SK-N-SH treated with all-trans-retinoic acid at 6 μM for 48 hours (cell line): Measurements from ENCODE around the gene KIT.

ENCODE experiments used
- ATAC-seq: fragments of 200-7000 bp; cut with Tn5 transposase; 3 replicates; pipeline ENCODE4 v1.9.1; 2020; ENCODE audit warnings: mild to moderate bottlenecking, moderate library complexity
- ARNTL ChIP-seq: fragments of 450-650 bp; formaldehyde crosslinking; IDR thresholded peaks from 2 replicates; pipeline ENCODE4 v1.5.0; 2020; ENCODE audit warnings: low read depth, mild to moderate bottlenecking, moderate library complexity, borderline replicate concordance
- BACH2 ChIP-seq: fragments of 250-450 bp; sonication (Bioruptor Pico); IDR thresholded peaks from 2 replicates; pipeline ENCODE4 v1.9.0; 2021; ENCODE audit warnings: mild to moderate bottlenecking, borderline replicate concordance
- CREB5 ChIP-seq: fragments of 250-450 bp; sonication (Bioruptor Pico); IDR thresholded peaks from 2 replicates; pipeline ENCODE4 v1.5.1; 2020; ENCODE audit warnings: low read depth, mild to moderate bottlenecking, moderate library complexity
- CSDC2 ChIP-seq: fragments of 250-450 bp; sonication (Bioruptor Pico); IDR thresholded peaks from 2 replicates; pipeline ENCODE4 v1.5.0; 2020; ENCODE audit warnings: mild to moderate bottlenecking, moderate library complexity
- ESRRG ChIP-seq: fragments of 250-450 bp; sonication (Bioruptor Pico); IDR thresholded peaks from 2 replicates; pipeline ENCODE4 v1.6.1; 2021; ENCODE audit warnings: mild to moderate bottlenecking
- GLIS3 ChIP-seq: fragments of 250-450 bp; sonication (Bioruptor Pico); IDR thresholded peaks from 2 replicates; pipeline ENCODE4 v1.5.0; 2020; ENCODE audit warnings: mild to moderate bottlenecking, moderate library complexity
- ISL1 ChIP-seq: fragments of 250-450 bp; sonication (Bioruptor Pico); IDR thresholded peaks from 2 replicates; pipeline ENCODE4 v2.1.2; 2022; ENCODE audit warnings: mild to moderate bottlenecking, moderate library complexity
- OSR1 ChIP-seq: fragments of 250-450 bp; sonication (Bioruptor Pico); IDR thresholded peaks from 2 replicates; pipeline ENCODE4 v1.8.0; 2022; ENCODE audit warnings: moderate library complexity, mild to moderate bottlenecking, inconsistent platforms
- PATZ1 ChIP-seq: fragments of 250-450 bp; sonication (Bioruptor Pico); IDR thresholded peaks from 2 replicates; pipeline ENCODE4 v1.8.0; 2020; ENCODE audit warnings: mild to moderate bottlenecking, moderate library complexity, borderline replicate concordance
- POU6F1 ChIP-seq: fragments of 250-450 bp; sonication (Bioruptor Pico); IDR thresholded peaks from 2 replicates; pipeline ENCODE4 v1.8.0; 2021; ENCODE audit warnings: low read depth, mild to moderate bottlenecking, moderate library complexity, borderline replicate concordance
- PPARA ChIP-seq: fragments of 250-450 bp; sonication (Bioruptor Pico); IDR thresholded peaks from 2 replicates; pipeline ENCODE4 v1.5.0; 2020; ENCODE audit warnings: mild to moderate bottlenecking, borderline replicate concordance
- RARB ChIP-seq: fragments of 250-450 bp; sonication (Bioruptor Pico); IDR thresholded peaks from 2 replicates; pipeline ENCODE4 v1.8.0; 2021; ENCODE audit warnings: mild to moderate bottlenecking, moderate library complexity
- SNAI2 ChIP-seq: fragments of 250-450 bp; sonication (Bioruptor Pico); IDR thresholded peaks from 2 replicates; pipeline ENCODE4 v1.5.0; 2020; ENCODE audit warnings: mild to moderate bottlenecking, moderate library complexity
- TCF4 ChIP-seq: fragments of 250-450 bp; sonication (Bioruptor Pico); IDR thresholded peaks from 2 replicates; pipeline ENCODE4 v1.8.0; 2021; ENCODE audit warnings: mild to moderate bottlenecking, moderate library complexity, borderline replicate concordance
- TOX ChIP-seq: fragments of 250-450 bp; sonication (Bioruptor Pico); IDR thresholded peaks from 2 replicates; pipeline ENCODE4 v1.8.0; 2021; ENCODE audit warnings: mild to moderate bottlenecking, moderate library complexity, borderline replicate concordance
- ZC3H10 ChIP-seq: fragments of 250-450 bp; sonication (Bioruptor Pico); IDR thresholded peaks from 2 replicates; pipeline ENCODE4 v1.5.1; 2021; ENCODE audit warnings: mild to moderate bottlenecking, moderate library complexity
- ZFP3 ChIP-seq: fragments of 250-450 bp; sonication (Bioruptor Pico); IDR thresholded peaks from 2 replicates; pipeline ENCODE4 v1.5.0; 2020; ENCODE audit warnings: mild to moderate bottlenecking, moderate library complexity
- ZFP30 ChIP-seq: fragments of 450-650 bp; formaldehyde crosslinking; IDR thresholded peaks from 2 replicates; pipeline ENCODE4 v1.5.0; 2022; ENCODE audit warnings: mild to moderate bottlenecking, moderate library complexity
- ZNF565 ChIP-seq: fragments of 450-650 bp; formaldehyde crosslinking; conservative IDR thresholded peaks from 2 replicates; pipeline ENCODE4 v1.5.0; 2020; ENCODE audit warnings: low read depth, mild to moderate bottlenecking, moderate library complexity
- ZNF70 ChIP-seq: fragments of 450-650 bp; formaldehyde crosslinking; IDR thresholded peaks from 2 replicates; pipeline ENCODE4 v1.5.0; 2020; ENCODE audit warnings: mild to moderate bottlenecking, moderate library complexity
- ZNF8 ChIP-seq: fragments of 450-650 bp; formaldehyde crosslinking; IDR thresholded peaks from 2 replicates; pipeline ENCODE4 v1.5.0; 2020; ENCODE audit warnings: mild to moderate bottlenecking, moderate library complexity
- TF ChIP-seq, protein P1 (sequence below): fragments of 250-450 bp; sonication (Bioruptor Pico); IDR thresholded peaks from 2 replicates; pipeline ENCODE4 v1.5.1; 2021; ENCODE audit warnings: mild to moderate bottlenecking, moderate library complexity
- TF ChIP-seq, protein P2 (sequence below): fragments of 250-450 bp; sonication (Bioruptor Pico); IDR thresholded peaks from 2 replicates; pipeline ENCODE4 v1.5.0; 2020; ENCODE audit warnings: mild to moderate bottlenecking, moderate library complexity

Gene KIT

GRCh38 chr4:54651050-54651449 lies 6.7 kb upstream of the KIT start:
- no peak for ATAC-seq
- TF ChIP-seq RARB (CRISPR knock-in tag): no peak
- no peak for TF ChIP-seq ISL1
- TF ChIP-seq CSDC2 (CRISPR knock-in tag): no peak
- TF ChIP-seq PPARA (CRISPR knock-in tag): no peak
- TF ChIP-seq ZNF565: no peak
- TF ChIP-seq ESRRG (CRISPR knock-in tag): no peak
- no peak for TF ChIP-seq PATZ1
- TF ChIP-seq, protein P1, sequence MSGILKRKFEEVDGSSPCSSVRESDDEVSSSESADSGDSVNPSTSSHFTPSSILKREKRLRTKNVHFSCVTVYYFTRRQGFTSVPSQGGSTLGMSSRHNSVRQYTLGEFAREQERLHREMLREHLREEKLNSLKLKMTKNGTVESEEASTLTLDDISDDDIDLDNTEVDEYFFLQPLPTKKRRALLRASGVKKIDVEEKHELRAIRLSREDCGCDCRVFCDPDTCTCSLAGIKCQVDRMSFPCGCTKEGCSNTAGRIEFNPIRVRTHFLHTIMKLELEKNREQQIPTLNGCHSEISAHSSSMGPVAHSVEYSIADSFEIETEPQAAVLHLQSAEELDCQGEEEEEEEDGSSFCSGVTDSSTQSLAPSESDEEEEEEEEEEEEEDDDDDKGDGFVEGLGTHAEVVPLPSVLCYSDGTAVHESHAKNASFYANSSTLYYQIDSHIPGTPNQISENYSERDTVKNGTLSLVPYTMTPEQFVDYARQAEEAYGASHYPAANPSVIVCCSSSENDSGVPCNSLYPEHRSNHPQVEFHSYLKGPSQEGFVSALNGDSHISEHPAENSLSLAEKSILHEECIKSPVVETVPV (CRISPR knock-in tag): no peak
- no peak for TF ChIP-seq TOX (CRISPR knock-in tag)
- no peak for TF ChIP-seq ARNTL (CRISPR knock-in tag)
- no peak for TF ChIP-seq ZC3H10
- TF ChIP-seq ZFP30 (CRISPR knock-in tag): no peak
- TF ChIP-seq ZFP3 (CRISPR knock-in tag): no peak
- no peak for TF ChIP-seq ZNF70 (CRISPR knock-in tag)
- no peak for TF ChIP-seq TCF4

DNA sequence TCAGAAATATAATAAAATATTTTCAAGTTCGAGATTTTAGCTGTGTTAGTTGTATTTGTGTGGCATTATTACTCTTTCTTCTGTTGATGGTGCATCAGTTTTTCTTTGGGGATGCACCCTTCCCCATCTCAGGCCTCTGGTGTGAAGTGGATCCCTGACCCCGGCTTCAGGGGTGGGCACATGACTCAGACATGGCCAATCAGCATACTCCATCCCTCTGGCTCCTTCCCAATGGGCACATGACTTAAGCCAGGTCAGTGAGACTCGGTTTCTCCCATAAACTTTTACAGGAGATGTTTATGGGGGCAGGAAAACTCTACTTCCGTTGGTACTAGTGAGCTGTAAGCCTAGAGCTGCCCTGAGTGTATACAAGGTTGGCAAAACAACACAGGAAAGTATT lies 3.0 kb upstream of the KIT start:
- TF ChIP-seq POU6F1: no peak
- no peak for TF ChIP-seq ZC3H10
- no peak for TF ChIP-seq ISL1
- no peak for TF ChIP-seq GLIS3 (CRISPR knock-in tag)
- no peak for TF ChIP-seq SNAI2 (CRISPR knock-in tag)
- TF ChIP-seq, protein P1 (CRISPR knock-in tag): no peak
- no peak for TF ChIP-seq ZFP3 (CRISPR knock-in tag)
- no peak for TF ChIP-seq PPARA (CRISPR knock-in tag)
- no peak for TF ChIP-seq TOX (CRISPR knock-in tag)
- no peak for TF ChIP-seq ESRRG (CRISPR knock-in tag)
- no peak for TF ChIP-seq ZFP30 (CRISPR knock-in tag)
- TF ChIP-seq ARNTL (CRISPR knock-in tag): no peak
- TF ChIP-seq ZNF565: no peak
- no peak for TF ChIP-seq CREB5 (CRISPR knock-in tag)
- TF ChIP-seq OSR1 (CRISPR knock-in tag): no peak
- no peak for ATAC-seq

DNA sequence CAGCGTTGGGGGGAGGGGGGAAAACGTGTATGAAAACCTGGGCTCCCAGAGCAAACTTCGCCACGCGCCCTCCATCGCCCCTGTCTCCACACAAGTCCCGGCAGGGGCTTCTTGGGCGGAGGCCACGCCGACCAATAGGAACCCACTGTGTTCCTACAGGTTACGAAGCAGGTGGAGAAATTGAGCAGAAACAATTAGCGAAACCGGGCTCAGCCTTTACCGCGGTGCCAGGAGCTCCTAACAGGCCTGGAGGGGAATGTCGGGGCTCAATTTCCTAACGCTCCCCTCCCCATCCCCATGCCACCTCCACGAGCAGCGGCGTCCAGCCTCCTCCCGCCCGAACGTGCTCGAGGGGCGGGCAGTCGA lies 589 bp upstream of the KIT start:
- no peak for ATAC-seq
- no peak for TF ChIP-seq TOX (CRISPR knock-in tag)
- TF ChIP-seq GLIS3 (CRISPR knock-in tag): no peak
- TF ChIP-seq ESRRG (CRISPR knock-in tag): no peak
- TF ChIP-seq PATZ1: no peak
- no peak for TF ChIP-seq ZNF70 (CRISPR knock-in tag)
- TF ChIP-seq OSR1 (CRISPR knock-in tag): no peak
- no peak for TF ChIP-seq ZNF8 (CRISPR knock-in tag)
- no peak for TF ChIP-seq ISL1
- TF ChIP-seq, protein P2, sequence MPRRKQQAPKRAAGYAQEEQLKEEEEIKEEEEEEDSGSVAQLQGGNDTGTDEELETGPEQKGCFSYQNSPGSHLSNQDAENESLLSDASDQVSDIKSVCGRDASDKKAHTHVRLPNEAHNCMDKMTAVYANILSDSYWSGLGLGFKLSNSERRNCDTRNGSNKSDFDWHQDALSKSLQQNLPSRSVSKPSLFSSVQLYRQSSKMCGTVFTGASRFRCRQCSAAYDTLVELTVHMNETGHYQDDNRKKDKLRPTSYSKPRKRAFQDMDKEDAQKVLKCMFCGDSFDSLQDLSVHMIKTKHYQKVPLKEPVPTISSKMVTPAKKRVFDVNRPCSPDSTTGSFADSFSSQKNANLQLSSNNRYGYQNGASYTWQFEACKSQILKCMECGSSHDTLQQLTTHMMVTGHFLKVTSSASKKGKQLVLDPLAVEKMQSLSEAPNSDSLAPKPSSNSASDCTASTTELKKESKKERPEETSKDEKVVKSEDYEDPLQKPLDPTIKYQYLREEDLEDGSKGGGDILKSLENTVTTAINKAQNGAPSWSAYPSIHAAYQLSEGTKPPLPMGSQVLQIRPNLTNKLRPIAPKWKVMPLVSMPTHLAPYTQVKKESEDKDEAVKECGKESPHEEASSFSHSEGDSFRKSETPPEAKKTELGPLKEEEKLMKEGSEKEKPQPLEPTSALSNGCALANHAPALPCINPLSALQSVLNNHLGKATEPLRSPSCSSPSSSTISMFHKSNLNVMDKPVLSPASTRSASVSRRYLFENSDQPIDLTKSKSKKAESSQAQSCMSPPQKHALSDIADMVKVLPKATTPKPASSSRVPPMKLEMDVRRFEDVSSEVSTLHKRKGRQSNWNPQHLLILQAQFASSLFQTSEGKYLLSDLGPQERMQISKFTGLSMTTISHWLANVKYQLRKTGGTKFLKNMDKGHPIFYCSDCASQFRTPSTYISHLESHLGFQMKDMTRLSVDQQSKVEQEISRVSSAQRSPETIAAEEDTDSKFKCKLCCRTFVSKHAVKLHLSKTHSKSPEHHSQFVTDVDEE (CRISPR knock-in tag): no peak
- TF ChIP-seq CSDC2 (CRISPR knock-in tag): no peak
- no peak for TF ChIP-seq ZFP3 (CRISPR knock-in tag)
- TF ChIP-seq CREB5 (CRISPR knock-in tag): no peak
- TF ChIP-seq ARNTL (CRISPR knock-in tag): no peak
- TF ChIP-seq PPARA (CRISPR knock-in tag): no peak
- TF ChIP-seq TCF4: no peak
- no peak for TF ChIP-seq BACH2 (CRISPR knock-in tag)
